HG03558 (cell line): Measurements from ENCODE around the gene SLC2A9.

Experiments used
- ATAC-seq: cut with Tn5 transposase; IDR thresholded peaks from one replicate; pipeline ENCODE4 v1.9.1; 2021; ENCODE audit warnings: moderate number of reproducible peaks; ENCODE audit not compliant: unreplicated experiment; ENCODE audit errors: extremely low read depth

Gene SLC2A9

GRCh38 chr4:10022346-10023049, 1.2 kb upstream of the SLC2A9 start:
- ATAC-seq, result no peak

- ATAC-seq, result no peak
Observed at GRCh38 chr4:10021653-10022023, 341 bp upstream of the SLC2A9 start.

GRCh38 chr4:10020106-10020505, 1.2 kb downstream of the SLC2A9 start:
- no peak for ATAC-seq

- ATAC-seq, result no peak
Observed at GRCh38 chr4:10019521-10020051, 1.7 kb downstream of the SLC2A9 start.

GRCh38 chr4:10018818-10019461, 2.4 kb downstream of the SLC2A9 start:
- peak; percentile 90 for ATAC-seq

- no peak for ATAC-seq
Observed at GRCh38 chr4:10017037-10017893, 4.0 kb downstream of the SLC2A9 start.

- ATAC-seq, result no peak
Observed at GRCh38 chr4:10016169-10016568, 5.1 kb downstream of the SLC2A9 start.

- no peak for ATAC-seq
Observed at GRCh38 chr4:10015140-10015753, 6.0 kb downstream of the SLC2A9 start.

GRCh38 chr4:10013722-10014121, 7.6 kb downstream of the SLC2A9 start:
- peak; percentile 34 for ATAC-seq

- no peak for ATAC-seq
Observed at GRCh38 chr4:10011885-10012284, 9.4 kb downstream of the SLC2A9 start.

- no peak for ATAC-seq
Observed at GRCh38 chr4:10011277-10011676, 10.0 kb downstream of the SLC2A9 start.

GRCh38 chr4:10009861-10010500, 11.3 kb downstream of the SLC2A9 start:
- ATAC-seq, result no peak

- ATAC-seq, result no peak
Observed at GRCh38 chr4:10008609-10009005, 12.7 kb downstream of the SLC2A9 start.

GRCh38 chr4:10007793-10008608, 13.3 kb downstream of the SLC2A9 start:
- peak; percentile 38 for ATAC-seq

GRCh38 chr4:10007436-10007740, 13.9 kb downstream of the SLC2A9 start:
- ATAC-seq, result no peak

- ATAC-seq, result no peak
Observed at GRCh38 chr4:10006601-10007435, 14.5 kb downstream of the SLC2A9 start.

- no peak for ATAC-seq
Observed at GRCh38 chr4:10006231-10006600, 15.1 kb downstream of the SLC2A9 start.

GRCh38 chr4:10005632-10006031, 15.7 kb downstream of the SLC2A9 start:
- ATAC-seq, result no peak

GRCh38 chr4:10003666-10004065, 17.6 kb downstream of the SLC2A9 start:
- ATAC-seq, result peak; percentile 37
